ENCODE data around the gene UBE3A.

UBE3A gene

GRCh38 chr15:25385986-25386385, 52.8 kb downstream of the UBE3A start:
- peaks cover 8% of the 10 kb centered on the region for H3K36me3 ChIP-seq

DNA sequence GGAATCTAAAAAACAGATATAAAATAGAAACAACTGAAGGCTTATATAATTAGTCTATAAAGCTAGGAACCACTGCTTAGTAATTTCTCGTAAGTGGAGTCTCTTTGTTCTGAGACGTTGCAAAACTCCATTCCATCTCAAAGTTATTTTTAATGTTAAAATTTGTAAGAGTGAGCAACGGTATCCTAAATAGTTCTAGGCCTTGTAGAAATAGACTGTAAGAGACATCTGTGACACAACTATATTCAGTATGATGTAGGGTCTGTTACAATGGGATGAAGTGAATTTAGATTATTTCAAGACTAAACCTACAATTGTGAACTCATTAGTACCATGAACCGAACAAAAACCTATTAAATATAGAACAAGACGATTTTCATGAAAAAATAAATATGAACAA, 57.2 kb downstream of the UBE3A start:
- DNase-seq: no peak
- Histone ChIP-seq H3K4me3 (ENCODE audit: low read depth, low read length) (no peak overlapping the region), H3K9me3 (ENCODE audit: severe bottlenecking) (no peaks in the 10 kb centered on the region), H3K27ac (no peak overlapping the region), H3K36me3 (peaks cover 10% of the 10 kb centered on the region), H3K27me3 (ENCODE audit: insufficient read depth, low read depth, severe bottlenecking) (no peaks in the 10 kb centered on the region)
- TF ChIP-seq, protein P1, sequence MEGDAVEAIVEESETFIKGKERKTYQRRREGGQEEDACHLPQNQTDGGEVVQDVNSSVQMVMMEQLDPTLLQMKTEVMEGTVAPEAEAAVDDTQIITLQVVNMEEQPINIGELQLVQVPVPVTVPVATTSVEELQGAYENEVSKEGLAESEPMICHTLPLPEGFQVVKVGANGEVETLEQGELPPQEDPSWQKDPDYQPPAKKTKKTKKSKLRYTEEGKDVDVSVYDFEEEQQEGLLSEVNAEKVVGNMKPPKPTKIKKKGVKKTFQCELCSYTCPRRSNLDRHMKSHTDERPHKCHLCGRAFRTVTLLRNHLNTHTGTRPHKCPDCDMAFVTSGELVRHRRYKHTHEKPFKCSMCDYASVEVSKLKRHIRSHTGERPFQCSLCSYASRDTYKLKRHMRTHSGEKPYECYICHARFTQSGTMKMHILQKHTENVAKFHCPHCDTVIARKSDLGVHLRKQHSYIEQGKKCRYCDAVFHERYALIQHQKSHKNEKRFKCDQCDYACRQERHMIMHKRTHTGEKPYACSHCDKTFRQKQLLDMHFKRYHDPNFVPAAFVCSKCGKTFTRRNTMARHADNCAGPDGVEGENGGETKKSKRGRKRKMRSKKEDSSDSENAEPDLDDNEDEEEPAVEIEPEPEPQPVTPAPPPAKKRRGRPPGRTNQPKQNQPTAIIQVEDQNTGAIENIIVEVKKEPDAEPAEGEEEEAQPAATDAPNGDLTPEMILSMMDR (IDR thresholded peaks at IDR 0.05; ENCODE audit: low read depth, low read length): no peak

More at GRCh38 chr15:25385986-25386385, 52.8 kb downstream of the UBE3A start:
- TF ChIP-seq, protein P1 (IDR thresholded peaks at IDR 0.05; ENCODE audit: low read depth, low read length): no peak
- no peak overlapping the region for H3K27ac ChIP-seq
- no peaks in the 10 kb centered on the region for H3K27me3 ChIP-seq (ENCODE audit: insufficient read depth, low read depth, severe bottlenecking)
- H3K9me3 ChIP-seq (ENCODE audit: severe bottlenecking): no peaks in the 10 kb centered on the region
- DNase-seq: no peak
- H3K4me3 ChIP-seq (ENCODE audit: low read depth, low read length): no peak overlapping the region

GRCh38 chr15:25378501-25378901, 60.3 kb downstream of the UBE3A start:
- Histone ChIP-seq H3K36me3 (peaks cover 32% of the 10 kb centered on the region), H3K27ac (no peak overlapping the region), H3K4me3 (ENCODE audit: low read depth, low read length) (no peak overlapping the region), H3K27me3 (ENCODE audit: insufficient read depth, low read depth, severe bottlenecking) (no peaks in the 10 kb centered on the region), H3K9me3 (ENCODE audit: severe bottlenecking) (no peaks in the 10 kb centered on the region)
- no peak for DNase-seq
- TF ChIP-seq, protein P1 (IDR thresholded peaks at IDR 0.05; ENCODE audit: low read depth, low read length): no peak

DNA sequence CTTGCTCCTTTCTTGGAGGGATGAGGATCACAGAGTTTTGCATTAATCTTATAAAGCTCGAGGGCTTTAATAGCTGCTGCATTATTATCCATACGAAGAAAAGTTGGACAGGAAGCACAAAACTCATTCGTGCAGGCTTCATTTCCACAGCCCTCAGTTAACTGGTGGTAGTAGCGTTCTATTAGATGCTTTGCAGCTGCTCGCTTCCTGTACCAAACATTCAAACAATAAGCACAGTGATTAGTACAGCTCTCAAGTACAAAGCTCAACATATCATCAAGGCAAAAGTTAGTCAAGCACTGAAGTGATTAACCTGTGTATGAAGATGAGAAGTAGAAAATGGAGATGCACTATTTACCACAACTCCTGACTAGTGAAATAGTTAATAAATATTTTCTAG, 63.3 kb downstream of the UBE3A start:
- no peak for DNase-seq
- Histone ChIP-seq H3K4me3 (ENCODE audit: low read depth, low read length) (no peak overlapping the region), H3K9me3 (ENCODE audit: severe bottlenecking) (no peaks in the 10 kb centered on the region), H3K27me3 (ENCODE audit: insufficient read depth, low read depth, severe bottlenecking) (no peaks in the 10 kb centered on the region), H3K27ac (no peak overlapping the region), H3K36me3 (peaks cover 45% of the 10 kb centered on the region)
- TF ChIP-seq, protein P1 (IDR thresholded peaks at IDR 0.05; ENCODE audit: low read depth, low read length): no peak

DNA sequence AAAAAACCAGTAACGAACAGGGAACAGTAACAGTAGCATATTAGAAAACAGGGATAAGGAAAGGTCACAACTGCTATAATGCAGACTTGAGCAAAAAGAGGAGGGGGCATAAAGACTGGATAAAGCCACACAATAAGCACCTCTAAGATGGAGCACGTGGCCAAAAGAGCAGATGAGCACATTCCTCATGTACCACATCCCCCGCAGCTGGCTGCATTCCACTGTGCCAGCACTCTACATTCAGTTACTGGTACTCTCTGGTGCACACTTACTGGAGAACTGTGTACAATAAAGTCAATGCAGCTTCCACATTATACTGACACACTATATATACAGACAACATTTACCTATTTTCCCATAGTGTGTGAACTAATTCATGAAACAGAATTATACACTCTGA, 64.7 kb downstream of the UBE3A start:
- no peak overlapping the region for H3K27ac ChIP-seq
- H3K36me3 ChIP-seq: peaks cover 52% of the 10 kb centered on the region
- no peak overlapping the region for H3K4me3 ChIP-seq (ENCODE audit: low read depth, low read length)
- DNase-seq: no peak
- TF ChIP-seq, protein P1 (IDR thresholded peaks at IDR 0.05; ENCODE audit: low read depth, low read length): no peak
- H3K27me3 ChIP-seq (ENCODE audit: insufficient read depth, low read depth, severe bottlenecking): no peaks in the 10 kb centered on the region
- H3K9me3 ChIP-seq (ENCODE audit: severe bottlenecking): no peaks in the 10 kb centered on the region

DNA sequence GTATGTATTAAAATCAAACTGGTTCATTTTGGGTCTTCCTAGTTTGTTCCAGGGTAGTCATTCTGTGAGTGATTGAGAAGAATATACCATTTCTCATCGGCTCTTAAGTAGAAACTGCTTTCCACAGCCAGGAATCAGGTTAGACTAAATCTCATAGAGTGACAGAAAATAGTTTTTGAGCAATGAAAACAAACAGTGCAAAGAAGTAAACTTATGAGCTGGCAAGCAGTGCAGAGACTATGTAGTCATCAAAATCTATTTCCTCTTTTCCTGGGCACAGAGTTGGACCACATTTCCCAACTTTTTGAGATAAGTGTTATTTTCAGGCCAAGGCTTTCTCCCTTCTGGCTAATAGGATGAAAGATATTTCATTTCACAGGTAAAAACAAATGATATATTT, 66.5 kb downstream of the UBE3A start:
- peaks cover 48% of the 10 kb centered on the region for H3K36me3 ChIP-seq
- DNase-seq: no peak
- no peak overlapping the region for H3K27ac ChIP-seq
- TF ChIP-seq, protein P1 (IDR thresholded peaks at IDR 0.05; ENCODE audit: low read depth, low read length): no peak
- H3K4me3 ChIP-seq (ENCODE audit: low read depth, low read length): no peak overlapping the region
- H3K27me3 ChIP-seq (ENCODE audit: insufficient read depth, low read depth, severe bottlenecking): no peaks in the 10 kb centered on the region
- no peaks in the 10 kb centered on the region for H3K9me3 ChIP-seq (ENCODE audit: severe bottlenecking)

Measured in WERI-Rb-1 (cell line).